HepG2 (cell line): ENCODE data around the gene MCRIP2. TPM values are rescaled to one million over a fixed set of nuclear protein-coding genes. Genes with fewer than 3 reads are reported as not detected.

Source experiments
- ATAC-seq: fragments of 200-7000 bp; cut with Tn5 transposase; 3 replicates; pipeline ENCODE4 v1.9.1; 2020; ENCODE audit warnings: mild to moderate bottlenecking, moderate library complexity
- BruUV-seq: library from RNA; stranded (reverse); fragments of 400-500 nt; replicated peaks from 2 replicates; lab custom pipeline; 2021; lab: Mats Ljungman, UMichigan
- CTCF ChIA-PET: fragments of 300-600 bp; formaldehyde crosslinking; extraction: SDS; loops from one replicate; lab custom pipeline; 2021; ENCODE audit warnings: low total read pairs, inconsistent platforms, low intra/inter-chr PET ratio; lab: Yijun Ruan, JAX
- POLR2A ChIA-PET: fragments of 350-600 bp; sonication (Branson Sonifier 250); formaldehyde crosslinking; loops from one replicate; lab custom pipeline; 2020; ENCODE audit warnings: antibody characterized with exemption, inconsistent platforms; lab: Yijun Ruan, JAX
- DNase-seq: peaks from one replicate; pipeline ENCODE4 v3.0.0-alpha.2; 2015; ENCODE audit warnings: low spot score
- FAIRE-seq: peaks from 3 replicates; lab custom pipeline; 2011; peaks lifted over from hg19 to GRCh38; lab: Jason Lieb, UNC
- H2AFZ ChIP-seq: one replicate; pipeline ENCODE4 v1.6.1; 2011; ENCODE audit warnings: low read length, inconsistent platforms
- H3K27ac ChIP-seq: fragments of 300-600 bp; 3 replicates; pipeline ENCODE4 v1.8.0; 2011; ENCODE audit warnings: mixed run types, mild to moderate bottlenecking, mixed read lengths, low read length, inconsistent platforms; ENCODE audit not compliant: insufficient read depth; ENCODE audit errors: extremely low read length
- H3K27me3 ChIP-seq, 2 experiments: fragments of 200-600 bp in 1 of 2; 2 replicates in 1 of 2; 3 replicates in 1 of 2; pipeline versions ENCODE4 v1.6.0 to v1.8.0; 2011; ENCODE audit warnings: low read length in 2 of 2, mild to moderate bottlenecking in 2 of 2, moderate library complexity in 2 of 2, inconsistent platforms in 1 of 2; ENCODE audit not compliant: insufficient read depth in 2 of 2, control insufficient read depth in 1 of 2
- H3K36me3 ChIP-seq, 2 experiments: fragments of 200-600 bp in 1 of 2; replicated peaks in 1 of 2; 2 replicates in 1 of 2; 3 replicates in 1 of 2; pipeline versions ENCODE4 v1.5.1 to v1.8.0; 2011; ENCODE audit warnings: low read length in 2 of 2, inconsistent platforms in 1 of 2; ENCODE audit not compliant: insufficient read depth in 2 of 2, control insufficient read depth in 1 of 2
- H3K4me1 ChIP-seq: 2 replicates; pipeline ENCODE4 v1.5.1; 2012; ENCODE audit warnings: low read length, inconsistent platforms; ENCODE audit not compliant: insufficient read depth
- H3K4me2 ChIP-seq: 2 replicates; pipeline ENCODE4 v1.6.0; 2011; ENCODE audit warnings: low read depth, low read length, inconsistent platforms
- H3K4me3 ChIP-seq, 3 experiments: fragments of 200-600 bp in 1 of 3; sonication (generic), shearing (Covaris generic) in 1 of 3; replicated peaks in 1 of 3; 2 replicates each; pipeline ENCODE4 v1.5.1; 2011 to 2016; ENCODE audit warnings: low read length in 3 of 3, inconsistent platforms in 2 of 3, low read depth in 2 of 3, mild to moderate bottlenecking in 2 of 3, control low read depth in 1 of 3, mixed read lengths in 1 of 3; ENCODE audit not compliant: insufficient read depth in 1 of 3
- H3K79me2 ChIP-seq: one replicate; pipeline ENCODE4 v1.6.1; 2011; ENCODE audit warnings: low read length, inconsistent platforms; ENCODE audit not compliant: insufficient read depth
- H3K9ac ChIP-seq: 2 replicates; pipeline ENCODE4 v1.6.0; 2011; ENCODE audit warnings: mild to moderate bottlenecking, low read depth, low read length, inconsistent platforms; ENCODE audit not compliant: insufficient read depth
- H3K9me3 ChIP-seq: 2 replicates; pipeline ENCODE4 v1.5.1; 2012; ENCODE audit warnings: mild to moderate bottlenecking, low read length
- H4K20me1 ChIP-seq: 2 replicates; pipeline ENCODE4 v1.6.0; 2011; ENCODE audit warnings: inconsistent platforms, mild to moderate bottlenecking, low read length, moderate library complexity; ENCODE audit not compliant: insufficient read depth
- AHDC1 ChIP-seq: sonication (generic); formaldehyde crosslinking; IDR thresholded peaks from 2 replicates; pipeline ENCODE4 v1.5.1; 2020; ENCODE audit warnings: mild to moderate bottlenecking, missing genetic modification reagents, borderline replicate concordance
- ATM ChIP-seq: fragments of 450-650 bp; IDR thresholded peaks from 2 replicates; pipeline ENCODE4 v1.7.1; 2017; ENCODE audit warnings: mild to moderate bottlenecking, borderline replicate concordance
- BORCS8-MEF2B ChIP-seq: sonication (generic); formaldehyde crosslinking; IDR thresholded peaks from 2 replicates; pipeline ENCODE4 v1.8.0; 2022; ENCODE audit warnings: mild to moderate bottlenecking, missing genetic modification reagents
- BRCA1 ChIP-seq: sonication (generic); formaldehyde crosslinking; IDR thresholded peaks from 2 replicates; pipeline ENCODE4 v1.4.0; 2020; ENCODE audit warnings: missing genetic modification reagents
- HNF4A ChIP-seq: sonication (generic); formaldehyde crosslinking; IDR thresholded peaks from 2 replicates; pipeline ENCODE4 v1.4.0; 2020; ENCODE audit warnings: missing genetic modification reagents
- HNRNPLL ChIP-seq: fragments of 200-400 bp; formaldehyde crosslinking; IDR thresholded peaks from 2 replicates; pipeline ENCODE4 v1.6.1; 2017; ENCODE audit warnings: mild to moderate bottlenecking, low read depth, low read length; ENCODE audit not compliant: poor library complexity, severe bottlenecking
- NFKB2 ChIP-seq: sonication (generic); formaldehyde crosslinking; IDR thresholded peaks from 2 replicates; pipeline ENCODE4 v1.4.0; 2020; ENCODE audit warnings: missing genetic modification reagents, borderline replicate concordance
- NR2C2 ChIP-seq: sonication (generic); formaldehyde crosslinking; IDR thresholded peaks from 2 replicates; pipeline ENCODE4 v1.4.0; 2020; ENCODE audit warnings: missing genetic modification reagents, mild to moderate bottlenecking, moderate library complexity, borderline replicate concordance
- SIN3B ChIP-seq: fragments of 150-350 bp; IDR thresholded peaks from 2 replicates; pipeline ENCODE4 v1.6.1; 2014; ENCODE audit warnings: low read length
- SOX5 ChIP-seq: IDR thresholded peaks from 2 replicates; pipeline ENCODE4 v1.6.1; 2016; ENCODE audit warnings: borderline replicate concordance
- THAP7 ChIP-seq: sonication (generic); formaldehyde crosslinking; IDR thresholded peaks from 2 replicates; pipeline ENCODE4 v1.8.1; 2023; ENCODE audit warnings: mild to moderate bottlenecking, missing genetic modification reagents
- ZNF33A ChIP-seq: sonication (generic); formaldehyde crosslinking; IDR thresholded peaks from 2 replicates; pipeline ENCODE4 v1.5.1; 2020; ENCODE audit warnings: missing genetic modification reagents, mild to moderate bottlenecking, moderate library complexity, borderline replicate concordance
- ZNF761 ChIP-seq: sonication (generic); formaldehyde crosslinking; conservative IDR thresholded peaks from 2 replicates; pipeline ENCODE4 v1.4.0; 2020; ENCODE audit warnings: mild to moderate bottlenecking, missing genetic modification reagents
- WGBS: methylation state at CpG from one replicate; pipeline ENCODE4 v1.1.6; 2017; ENCODE audit warnings: low lambda C conversion rate; 5-methylcytosine and 5-hydroxymethylcytosine counted together
- in situ Hi-C: cut with HindIII; loops from 2 replicates; pipeline ENCODE4 v1.10.0; 2017; ENCODE audit warnings: low pct_unique_long_range_greater_than_20kb; ENCODE audit not compliant: extremely low pct_ligation_motif_present
- intact Hi-C: fragments of 100-400 bp; cut with micrococcal nuclease; formaldehyde crosslinking; loops from one replicate; pipeline ENCODE4 v1.10.0; 2022; ENCODE audit not compliant: unreplicated experiment
- polyA plus RNA-seq, 8 experiments: library from polyadenylated mRNA; depleted of rRNA in 3 of 8; stranded (reverse) in 7 of 8; unstranded in 1 of 8; fragments of >200 nt; fragmentation: Illumina TruSeq in 4 of 8; extraction: Trizol in 4 of 8; gene quantifications; 2 replicates each; pipeline versions ENCODE4 v1.2.1 to v1.2.3, GENCODE V29; 2011 to 2016; ENCODE audit warnings: low read depth in 4 of 8, missing spikeins in 1 of 8, mixed read lengths in 1 of 8; ENCODE audit not compliant: insufficient read depth in 1 of 8
- total RNA-seq, 5 experiments: library from RNA; depleted of rRNA; stranded (reverse); fragments of >200 nt; fragmentation: Illumina TruSeq; extraction: Trizol; gene quantifications; 2 replicates each; pipeline ENCODE4 v1.2.3, GENCODE V29; 2016; ENCODE audit warnings: low read depth in 1 of 5

MCRIP2 gene
- total and polyA plus RNA-seq, 2 of the 13 experiments (the other 11 are each of a cell fraction or from before 2014, with no cell fraction given): 39.6 to 76.7 TPM

- 0 out of 2 replicates have a peak, but pooled peaks have one; percentile 29 for TF ChIP-seq NR2C2 (CRISPR knock-in tag)
Measured at GRCh38 chr16:678858-679813, 37.5 kb downstream of the MCRIP2 start (continued).

- intact Hi-C loops: no loop called here
- in situ Hi-C loops: no loop called here
- Histone ChIP-seq H3K4me2 (peak within 1 kb of the TSS; percentile 99), H3K4me1 (peaks cover 38% of the 10 kb centered on the region), H4K20me1 (0 out of 2 replicates have a peak, but pooled peaks cover 3% of the 10 kb centered on the region), H3K9ac (peak within 1 kb of the TSS; percentile 82), H3K79me2 (peaks cover 16% of the 10 kb centered on the region), H3K27ac (peak within 1 kb of the TSS; percentile 80), H3K36me3 (peaks cover 8 to 15% of the 10 kb centered on the region in 2 experiments; a peak in 4 of 5 replicates), H3K9me3 (no peaks in the 10 kb centered on the region), H3K27me3 (no peaks in the 10 kb centered on the region; a peak in 1 of 5 replicates), H2AFZ (no peak within 1 kb of the TSS), H3K4me3 (peak within 1 kb of the TSS; percentile 72 to 88 (median 85))
- no TSS peak for BruUV-seq
- ATAC-seq: peak; percentile 41
- peak; percentile 76 for DNase-seq
- no peak for FAIRE-seq
- WGBS: no CpG with 5 or more reads among the region's 91 CpGs
- ChIA-PET CTCF (interaction anchor here (0.8 kb wide), 1 partner anchor 12 kb away, joined by 3 read pairs; the partner anchor contains the start of gene RHOT2), POLR2A (interaction anchor here (0.8 to 4.4 kb wide), 13 partner anchors 9 to 44 kb away, joined by 3 to 34 read pairs (median 6); partner anchors contain the start of genes ANTKMT, METRN, METTL26 and RHOT2)
- TF ChIP-seq HNF4A (CRISPR knock-in tag) (no peak), BRCA1 (no peak), THAP7 (CRISPR knock-in tag) (no peak), AHDC1 (CRISPR knock-in tag) (no peak), NFKB2 (no peak), BORCS8-MEF2B (CRISPR knock-in tag) (no peak), ZNF33A (CRISPR knock-in tag) (no peak), HNRNPLL (peak; percentile 55), SIN3B (no peak), ATM (no peak), ZNF761 (CRISPR knock-in tag) (no peak), SOX5 (0 out of 2 replicates have a peak, but pooled peaks have one; percentile 10)
Measured at GRCh38 chr16:679814-680624, 38.4 kb downstream of the MCRIP2 start, which contains the start of gene STUB1. Gene STUB1 (plus strand): TSS chr16:680410. CDS start chr16:680526, 116 bp downstream.
